Adrenal gland (tissue), 12 donors: ENCODE data around the gene PATJ. TPM values are rescaled to one million over a fixed set of nuclear protein-coding genes. Genes with fewer than 3 reads are reported as not detected.

Experiments
- DNase-seq, 7 donors: peaks; one replicate each; pipeline ENCODE4 v3.0.0-alpha.2; 2019 to 2020
- H3K27ac ChIP-seq, 5 donors: fragments of 200-600 bp; sonication (generic) in 4 of 5; 1 replicate in 3 of 5; 2 replicates in 2 of 5; pipeline versions ENCODE4 v1.5.1 to v1.8.0; 2016 to 2020; ENCODE audit warnings: mild to moderate bottlenecking in 1 of 5
- H3K27me3 ChIP-seq: fragments of 200-600 bp; 2 replicates; pipeline ENCODE4 v1.8.0; 2021
- H3K36me3 ChIP-seq, 2 donors: fragments of 200-600 bp; replicated peaks in 1 of 2; 1 replicate in 1 of 2; 2 replicates in 1 of 2; pipeline versions ENCODE4 v1.5.1 to v1.8.0; 2018 to 2022
- H3K4me1 ChIP-seq, 2 donors: fragments of 200-600 bp; replicated peaks in 1 of 2; 1 replicate in 1 of 2; 2 replicates in 1 of 2; pipeline versions ENCODE4 v1.5.1 to v1.8.0; 2018 to 2021
- H3K4me3 ChIP-seq, 4 donors: fragments of 200-600 bp; sonication (generic) in 3 of 4; one replicate each; pipeline ENCODE4 v1.5.1; 2016 to 2018
- H3K9me3 ChIP-seq, 3 donors: fragments of 200-600 bp; sonication (generic) in 1 of 3; replicated peaks in 1 of 3; 1 replicate in 2 of 3; 2 replicates in 1 of 3; pipeline versions ENCODE4 v1.5.1 to v1.8.0; 2016 to 2021
- CTCF ChIP-seq, 6 experiments: fragments of 450-650 bp in 4 of 6; fragments of 200-600 bp in 2 of 6; sonication (generic) in 1 of 6; IDR thresholded peaks; 1 replicate in 5 of 6; 2 replicates in 1 of 6; pipeline versions ENCODE4 v1.5.1 to v1.8.0; 2016 to 2021; ENCODE audit warnings: antibody characterized with exemption in 6 of 6, mild to moderate bottlenecking in 2 of 6, moderate library complexity in 1 of 6
- POLR2A ChIP-seq, 2 donors: fragments of 450-650 bp; IDR thresholded peaks; one replicate each; pipeline ENCODE4 v1.6.1; 2017; ENCODE audit warnings: antibody characterized with exemption in 2 of 2, mild to moderate bottlenecking in 2 of 2, moderate library complexity in 1 of 2
- WGBS, 4 donors: extraction: QIAGEN DNeasy Blood & Tissue Kit in 2 of 4; methylation state at CpG; one replicate each; pipeline versions ENCODE4 v1.1.5 to v1.1.7; 2013 to 2017; 5-methylcytosine and 5-hydroxymethylcytosine counted together
- intact Hi-C, 2 donors: fragments of 100-400 bp; cut with DNase I; formaldehyde crosslinking; loops; one replicate each; pipeline versions ENCODE4 v1.14.1 to v1.15.0; 2022 to 2023
- polyA plus RNA-seq, 3 donors: library from polyadenylated mRNA; stranded (reverse); fragments of 200-250 nt in 2 of 3; fragments of 350-450 nt in 1 of 3; fragmentation: Illumina TruSeq in 1 of 3; extraction: RNeasy Lipid Tissue Mini Kit (QIAGEN cat#74804) in 1 of 3; gene quantifications; one replicate each; pipeline ENCODE4 v1.2.3, GENCODE V29; 2013 to 2014
- total RNA-seq, 9 donors: library from RNA; depleted of rRNA in 4 of 9; stranded (reverse); fragments of >200 nt in 4 of 9; fragments of 120-200 nt in 1 of 9; fragmentation: NEBNext Ultra II Directional in 1 of 9; extraction: Animal tissue kit (Norgen Biotek cat#: 25700) in 1 of 9; gene quantifications; one replicate each; pipeline versions ENCODE4 v1.1.0 to v1.2.4, GENCODE V29; 2013 to 2023
- donor health status: healthy with polysubstance abuse.
- donor health status: Bipolar disorder and iron deficiency.
- donor health status: DM: yes; HTN: yes; CAD: no.
- donor health status: DM: no; HTN: no; CAD: no.
- donor health status: DM: no; HTN: no; CAD: no.
- donor health status: DM: yes; HTN: yes; CAD: no.

Gene PATJ
- total and polyA plus RNA-seq, 12 donors, result 6.8 to 36.6 (median 23.4) TPM

GRCh38 chr1:62070384-62071011, 328.2 kb downstream of the PATJ start:
- TF ChIP-seq CTCF (IDR thresholded peaks at IDR 0.05) (peak; percentile 48 to 72 (median 58)), POLR2A (IDR thresholded peaks at IDR 0.05) (no peak)
- H3K27ac ChIP-seq, result no peak overlapping the region
- H3K9me3 ChIP-seq, result no peaks in the 10 kb centered on the region
- intact Hi-C loops, result no loop called here
- H3K4me1 ChIP-seq, result peaks cover 16 to 26% of the 10 kb centered on the region in 2 donors
- H3K4me3 ChIP-seq, result no peak overlapping the region
- no peaks in the 10 kb centered on the region for H3K27me3 ChIP-seq
- peak in 4 of 7 donors; percentile 14 to 31 (median 25) for DNase-seq
- 47 to 53% (median 52%) methylated on average over 4 of the region's 4 CpGs for WGBS, 4 donors
- H3K36me3 ChIP-seq, result no peaks in the 10 kb centered on the region

GRCh38 chr1:62071695-62072094, 329.4 kb downstream of the PATJ start:
- Histone ChIP-seq H3K36me3 (no peaks in the 10 kb centered on the region), H3K27ac (no peak overlapping the region), H3K4me1 (peaks cover 16 to 26% of the 10 kb centered on the region in 2 donors), H3K27me3 (no peaks in the 10 kb centered on the region), H3K9me3 (no peaks in the 10 kb centered on the region), H3K4me3 (no peak overlapping the region)
- intact Hi-C loops, result no loop called here
- DNase-seq, result no peak
- TF ChIP-seq CTCF (IDR thresholded peaks at IDR 0.05), result no peak
- TF ChIP-seq POLR2A (IDR thresholded peaks at IDR 0.05), result no peak
- 94 to 98% (median 96%) methylated on average over 7 of the region's 7 CpGs for WGBS, 4 donors

GRCh38 chr1:62076286-62076685, 334.0 kb downstream of the PATJ start:
- WGBS, 4 donors, result 62 to 74% (median 67%) methylated on average over 3 of the region's 3 CpGs
- intact Hi-C loops, result no loop called here

GRCh38 chr1:62077821-62078220, 335.5 kb downstream of the PATJ start:
- Histone ChIP-seq H3K4me1 (no peaks in the 10 kb centered on the region), H3K27me3 (no peaks in the 10 kb centered on the region), H3K36me3 (no peaks in the 10 kb centered on the region), H3K27ac (no peak overlapping the region), H3K4me3 (no peak overlapping the region), H3K9me3 (no peaks in the 10 kb centered on the region)
- 85 to 96% (median 90%) methylated on average over 1 of the region's 1 CpG for WGBS, 4 donors
- TF ChIP-seq CTCF (IDR thresholded peaks at IDR 0.05) (no peak), POLR2A (IDR thresholded peaks at IDR 0.05) (no peak)
- DNase-seq, result no peak
- intact Hi-C loops, result no loop called here

More at GRCh38 chr1:62076286-62076685, 334.0 kb downstream of the PATJ start:
- Histone ChIP-seq H3K27me3 (no peaks in the 10 kb centered on the region), H3K9me3 (no peaks in the 10 kb centered on the region), H3K4me3 (no peak overlapping the region), H3K36me3 (no peaks in the 10 kb centered on the region), H3K4me1 (no peaks in the 10 kb centered on the region), H3K27ac (no peak overlapping the region)
- peak in 1 of 7 donors; percentile 17 for DNase-seq
- TF ChIP-seq CTCF (IDR thresholded peaks at IDR 0.05) (no peak), POLR2A (IDR thresholded peaks at IDR 0.05) (no peak)
